ENCODE data around the gene ZNF280B. TPM values are rescaled to one million over a fixed set of nuclear protein-coding genes. Genes with fewer than 3 reads are reported as not detected.
A peak's percentile ranks its signal among the peaks of the same experiment; 100 is the strongest.

ZNF280B gene
- total and polyA plus RNA-seq, 9 of the 15 experiments (the other 6 are each of a cell fraction or from before 2014, with no cell fraction given) = 7.7 to 29.9 (median 20.0) TPM

GRCh38 chr22:22460060-22460459, 48.5 kb downstream of the ZNF280B start:
- ChIA-PET CTCF (ENCODE audit: low intra/inter-chr PET ratio) (interaction anchor here (0.6 to 4.8 kb wide), 20 partner anchors 10 to 495 kb away, joined by 3 to 58 read pairs (median 5); partner anchors contain the start of gene PRAME), POLR2A (interaction anchor here (0.6 to 1.3 kb wide), 5 partner anchors 11 to 472 kb away, joined by 3 to 4 read pairs (median 3); no protein-coding TSS in a partner anchor)
- ATAC-seq (no peak), FAIRE-seq (no peak), DNase-seq (ENCODE audit: extremely low read depth in 1 of 4, low spot score in 3 of 4) (no peak)
- Histone ChIP-seq H3K4me1 (replicated peaks in 1 of 2; ENCODE audit: control insufficient read depth in 2 of 2, insufficient read depth in 2 of 2, low read length in 2 of 2) (peaks cover 0 to 2% of the 10 kb centered on the region in 2 experiments; a peak in 1 of 5 replicates), H3K79me2 (ENCODE audit: control insufficient read depth, insufficient read depth, low read length) (no peaks in the 10 kb centered on the region), H3K9me3 (replicated peaks; ENCODE audit: control insufficient read depth, insufficient read depth, low read depth, low read length) (peaks cover 8% of the 10 kb centered on the region), H3K4me3 (no peak overlapping the region), H4K20me1 (replicated peaks; ENCODE audit: control insufficient read depth, insufficient read depth, low read length) (peaks cover 5% of the 10 kb centered on the region; the same call in 1 of the 2 replicates), H3K27me3 (ENCODE audit: control insufficient read depth in 2 of 2, insufficient read depth in 2 of 2, low read length in 2 of 2) (peaks cover 6 to 13% of the 10 kb centered on the region in 2 experiments), H2AFZ (ENCODE audit: low read depth, low read length) (no peak overlapping the region), H3K27ac (ENCODE audit: extremely low read depth, low read depth, low read length) (no peak overlapping the region), H3K4me2 (ENCODE audit: insufficient read depth, low read length) (no peak overlapping the region), H3K9me1 (ENCODE audit: control insufficient read depth, insufficient read depth, low read length) (no peaks in the 10 kb centered on the region), H3K9ac (ENCODE audit: insufficient read depth in 1 of 2, low read depth in 2 of 2, low read length in 2 of 2) (no peak overlapping the region), H3K36me3 (ENCODE audit: control insufficient read depth, insufficient read depth, low read length) (no peaks in the 10 kb centered on the region)
- intact Hi-C loops (cut with micrococcal nuclease) (loop anchor here (1.0 to 10.0 kb wide), 4 partner anchors 156 to 665 kb away; no protein-coding TSS in a partner anchor), in situ Hi-C loops (cut with MboI) (loop anchor here (5.0 to 10.0 kb wide), 4 partner anchors 232 to 1795 kb away; partner anchors contain the start of gene IGLL5)
- 6% methylated on average over 2 of the region's 2 CpGs for WGBS (ENCODE audit: insufficient coverage, low coverage, missing lambda C conversion rate)
- BruUV-seq (replicated peaks) = no TSS peak
- TF ChIP-seq HMGXB4 (CRISPR knock-in tag; IDR thresholded peaks at IDR 0.05) (0 out of 2 replicates have a peak, but pooled peaks have one; percentile 25), PRMT5 (CRISPR knock-in tag; IDR thresholded peaks at IDR 0.05) (peak; percentile 69; the same call in 1 of the 2 replicates), HCFC1 (IDR thresholded peaks at IDR 0.05; ENCODE audit: low read depth, low read length) (0 out of 2 replicates have a peak, but pooled peaks have one; percentile 19), NCOA1 (IDR thresholded peaks at IDR 0.05; ENCODE audit: low read depth) (no peak), YY1 (IDR thresholded peaks at IDR 0.05; ENCODE audit: borderline replicate concordance in 1 of 3, control insufficient read depth in 1 of 3, extremely low read depth in 1 of 3, insufficient read depth in 3 of 3, insufficient read length in 1 of 3, insufficient replicate concordance in 2 of 3, low read depth in 1 of 3, low read length in 2 of 3) (no peak), ZNF41 (CRISPR knock-in tag; conservative IDR thresholded peaks at IDR 0.05) (no peak), CBX2 (IDR thresholded peaks at IDR 0.05; ENCODE audit: insufficient read depth, low read length, poor library complexity, severe bottlenecking) (no peak), ZNF778 (CRISPR knock-in tag; IDR thresholded peaks at IDR 0.05) (no peak), ZNF57 (CRISPR knock-in tag; IDR thresholded peaks at IDR 0.05) (no peak), POLR2AphosphoS2 (IDR thresholded peaks at IDR 0.05; ENCODE audit: low read length) (no peak), GABPB2 (CRISPR knock-in tag; conservative IDR thresholded peaks at IDR 0.05) (no peak), TFAP4 (CRISPR knock-in tag; IDR thresholded peaks at IDR 0.05; ENCODE audit: borderline replicate concordance) (0 out of 2 replicates have a peak, but pooled peaks have one; percentile 7), ILK (tag; IDR thresholded peaks at IDR 0.05; ENCODE audit: borderline replicate concordance, low read depth) (0 out of 2 replicates have a peak, but pooled peaks have one; percentile 3), MYC (IDR thresholded peaks at IDR 0.05; ENCODE audit: low read depth, low read length) (peak; percentile 49; the same call in 1 of the 2 replicates), MYC (CRISPR knock-in tag; IDR thresholded peaks at IDR 0.05; ENCODE audit: borderline replicate concordance, low read depth) (no peak)
- TF ChIP-seq, protein P1, sequence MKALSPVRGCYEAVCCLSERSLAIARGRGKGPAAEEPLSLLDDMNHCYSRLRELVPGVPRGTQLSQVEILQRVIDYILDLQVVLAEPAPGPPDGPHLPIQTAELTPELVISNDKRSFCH (CRISPR knock-in tag; IDR thresholded peaks at IDR 0.05) = no peak
- TF ChIP-seq, protein P1 (tag; IDR thresholded peaks at IDR 0.05) = peak; percentile 4; the same call in 1 of the 2 replicates

Data from K562 (cell line).